ENCODE measurements around the gene PPP1R12B. TPM values are rescaled to one million over a fixed set of nuclear protein-coding genes. Genes with fewer than 3 reads are reported as not detected.
"Not testable (repeated sequence)": the region's sequence is repeated elsewhere in the genome, so short reads cannot be mapped to it uniquely, and the experiment has no call there.

Gene PPP1R12B
- total RNA-seq, 2 experiments from 2014 or later: 13.0 to 14.1 TPM

GRCh38 chr1:202471246-202471645, 122.7 kb downstream of the PPP1R12B start:
- intact Hi-C loops (cut with micrococcal nuclease): no loop called here
- Mint-ChIP-seq H3K27ac (no peak overlapping the region), H3K27me3 (no peaks in the 10 kb centered on the region), H3K4me1 (ENCODE audit: low read depth) (no peaks in the 10 kb centered on the region), H3K36me3 (ENCODE audit: low read depth) (peaks cover 1% of the 10 kb centered on the region), H3K9me3 (no peaks in the 10 kb centered on the region), H3K4me3 (no peak overlapping the region)
- TF ChIP-seq, protein P1, sequence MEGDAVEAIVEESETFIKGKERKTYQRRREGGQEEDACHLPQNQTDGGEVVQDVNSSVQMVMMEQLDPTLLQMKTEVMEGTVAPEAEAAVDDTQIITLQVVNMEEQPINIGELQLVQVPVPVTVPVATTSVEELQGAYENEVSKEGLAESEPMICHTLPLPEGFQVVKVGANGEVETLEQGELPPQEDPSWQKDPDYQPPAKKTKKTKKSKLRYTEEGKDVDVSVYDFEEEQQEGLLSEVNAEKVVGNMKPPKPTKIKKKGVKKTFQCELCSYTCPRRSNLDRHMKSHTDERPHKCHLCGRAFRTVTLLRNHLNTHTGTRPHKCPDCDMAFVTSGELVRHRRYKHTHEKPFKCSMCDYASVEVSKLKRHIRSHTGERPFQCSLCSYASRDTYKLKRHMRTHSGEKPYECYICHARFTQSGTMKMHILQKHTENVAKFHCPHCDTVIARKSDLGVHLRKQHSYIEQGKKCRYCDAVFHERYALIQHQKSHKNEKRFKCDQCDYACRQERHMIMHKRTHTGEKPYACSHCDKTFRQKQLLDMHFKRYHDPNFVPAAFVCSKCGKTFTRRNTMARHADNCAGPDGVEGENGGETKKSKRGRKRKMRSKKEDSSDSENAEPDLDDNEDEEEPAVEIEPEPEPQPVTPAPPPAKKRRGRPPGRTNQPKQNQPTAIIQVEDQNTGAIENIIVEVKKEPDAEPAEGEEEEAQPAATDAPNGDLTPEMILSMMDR (IDR thresholded peaks at IDR 0.05): no peak
- DNase-seq (no peak), ATAC-seq (no peak)
- ChIA-PET POLR2A (no interaction called here), CTCF (no interaction called here)

GRCh38 chr1:202472347-202473124, 124.0 kb downstream of the PPP1R12B start:
- CTCF ChIA-PET; H3K27ac Mint-ChIP-seq; H3K27me3 Mint-ChIP-seq; H3K4me3 Mint-ChIP-seq; DNase-seq; intact Hi-C loops (cut with micrococcal nuclease); H3K9me3 Mint-ChIP-seq; H3K4me1 Mint-ChIP-seq (ENCODE audit: low read depth); H3K36me3 Mint-ChIP-seq (ENCODE audit: low read depth); POLR2A ChIA-PET; ATAC-seq: not testable (repeated sequence)

DNA sequence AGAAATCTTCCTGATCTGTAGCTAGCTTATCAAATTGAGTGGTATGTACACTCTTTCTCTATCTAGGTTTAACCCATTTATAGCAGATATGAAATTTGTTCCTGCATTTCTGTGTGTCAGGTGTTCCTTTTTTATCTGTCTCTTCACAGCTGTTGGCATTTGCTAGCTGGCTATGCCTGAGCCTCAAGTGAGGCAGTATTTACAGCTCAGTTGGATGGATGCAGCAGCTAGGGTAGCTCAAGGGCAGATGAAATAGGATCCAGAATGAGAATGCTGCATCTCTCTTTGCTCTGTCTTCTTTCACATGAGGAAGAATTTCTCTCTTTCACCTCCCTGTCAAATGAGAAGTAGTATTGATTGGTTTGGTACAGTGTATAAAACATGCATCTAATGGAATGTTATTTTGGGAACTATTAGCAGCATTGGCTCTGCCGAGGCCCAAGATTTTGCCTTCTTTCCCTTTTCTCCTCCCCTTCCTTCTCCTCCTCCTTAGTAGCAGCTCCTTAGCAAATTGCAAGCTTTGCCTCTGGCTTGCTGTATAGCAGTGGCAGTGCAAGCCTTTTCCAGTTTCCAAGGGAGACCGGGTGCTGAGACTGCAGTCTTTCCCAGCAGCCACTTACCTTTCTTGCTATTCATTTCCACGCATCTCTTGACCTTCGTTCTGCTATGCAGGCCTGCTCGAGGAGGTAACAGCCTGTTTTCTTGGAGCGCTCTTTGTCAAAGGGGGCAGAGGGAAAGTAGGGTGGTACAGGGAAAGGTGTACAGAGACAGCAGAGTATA, 125.0 kb downstream of the PPP1R12B start:
- CTCF ChIA-PET; H3K4me3 Mint-ChIP-seq; intact Hi-C loops (cut with micrococcal nuclease); ATAC-seq; DNase-seq; H3K27me3 Mint-ChIP-seq; POLR2A ChIA-PET; H3K36me3 Mint-ChIP-seq (ENCODE audit: low read depth); H3K9me3 Mint-ChIP-seq; H3K27ac Mint-ChIP-seq; H3K4me1 Mint-ChIP-seq (ENCODE audit: low read depth): not testable (repeated sequence)

DNA sequence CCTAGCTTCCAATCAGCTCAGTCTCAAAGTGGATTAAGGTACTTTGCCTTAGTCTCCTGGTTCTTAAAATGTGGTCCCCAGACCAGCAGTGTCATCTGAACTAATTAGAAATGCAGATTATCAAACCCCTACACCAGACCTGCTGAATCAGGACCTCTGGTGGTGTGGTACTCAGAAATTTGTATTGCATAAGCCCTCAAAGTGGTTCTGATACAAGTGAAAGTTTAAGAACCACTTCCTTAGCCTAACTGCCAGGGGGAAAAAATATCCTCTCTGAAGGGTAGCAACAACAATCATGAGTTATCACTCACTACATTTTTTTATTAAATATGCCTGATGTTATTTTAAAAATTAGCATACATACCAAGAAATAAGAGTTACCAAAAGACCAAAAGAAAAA, 131.2 kb downstream of the PPP1R12B start:
- H3K36me3 Mint-ChIP-seq (ENCODE audit: low read depth); CTCF ChIA-PET; H3K9me3 Mint-ChIP-seq; POLR2A ChIA-PET; H3K27me3 Mint-ChIP-seq; H3K4me3 Mint-ChIP-seq; intact Hi-C loops (cut with micrococcal nuclease): not testable (repeated sequence)
- H3K4me1 Mint-ChIP-seq (ENCODE audit: low read depth): peaks cover 27% of the 10 kb centered on the region
- peak; percentile 68 for ATAC-seq
- H3K27ac Mint-ChIP-seq: peak overlapping the region; percentile 44
- peak; percentile 24 for DNase-seq

GRCh38 chr1:202480640-202481039, 132.1 kb downstream of the PPP1R12B start:
- CTCF ChIA-PET; H3K36me3 Mint-ChIP-seq (ENCODE audit: low read depth); H3K27ac Mint-ChIP-seq; H3K4me3 Mint-ChIP-seq; ATAC-seq; H3K9me3 Mint-ChIP-seq; intact Hi-C loops (cut with micrococcal nuclease); POLR2A ChIA-PET; DNase-seq; H3K27me3 Mint-ChIP-seq: not testable (repeated sequence)
- peaks cover 28% of the 10 kb centered on the region for H3K4me1 Mint-ChIP-seq (ENCODE audit: low read depth)

DNA sequence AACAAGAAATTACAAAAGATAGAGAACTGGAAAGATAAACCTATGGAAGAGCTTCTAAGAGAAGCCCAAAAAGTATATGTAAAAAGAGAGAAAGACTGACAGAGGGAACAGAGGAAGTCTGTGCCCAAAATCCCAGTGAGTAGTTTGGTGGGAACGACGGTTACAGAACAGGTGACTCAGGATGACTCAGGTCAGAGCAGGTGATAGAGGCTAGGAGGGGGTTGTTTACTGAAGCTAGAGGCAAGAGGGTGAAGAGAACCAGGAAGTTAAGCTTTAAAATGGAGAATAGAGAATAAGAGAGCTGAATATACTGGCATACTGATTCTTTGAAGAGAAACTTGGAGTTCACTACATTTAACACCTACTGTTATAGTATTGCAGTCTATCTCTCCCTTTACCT, 134.9 kb downstream of the PPP1R12B start:
- H3K9me3 Mint-ChIP-seq; ATAC-seq; intact Hi-C loops (cut with micrococcal nuclease); POLR2A ChIA-PET; DNase-seq; H3K4me3 Mint-ChIP-seq; CTCF ChIA-PET; H3K27me3 Mint-ChIP-seq: not testable (repeated sequence)
- Mint-ChIP-seq H3K27ac (peak overlapping the region; percentile 4), H3K4me1 (ENCODE audit: low read depth) (peaks cover 33% of the 10 kb centered on the region), H3K36me3 (ENCODE audit: low read depth) (peaks cover 14% of the 10 kb centered on the region)

DNA sequence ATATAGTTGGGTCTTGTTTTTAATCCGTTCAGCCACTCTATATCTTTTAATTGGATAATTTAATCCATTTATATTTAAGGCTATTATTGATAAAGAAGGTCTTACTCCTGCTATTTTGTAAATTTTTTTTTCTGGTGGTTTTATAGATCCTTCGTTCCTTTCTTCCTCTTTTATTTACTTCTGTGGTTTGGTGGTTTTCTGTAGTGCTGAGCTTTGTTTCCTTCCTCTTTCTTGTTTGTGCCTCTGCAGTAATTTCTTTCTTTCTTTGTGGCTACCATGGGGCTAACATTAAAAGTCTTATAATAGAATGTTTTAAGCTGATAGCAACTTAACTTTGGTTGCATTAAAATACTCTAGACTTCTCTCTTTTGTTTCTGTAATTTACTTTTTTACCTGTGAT, 135.5 kb downstream of the PPP1R12B start:
- H3K4me3 Mint-ChIP-seq; intact Hi-C loops (cut with micrococcal nuclease); POLR2A ChIA-PET; ATAC-seq; H3K27ac Mint-ChIP-seq; H3K27me3 Mint-ChIP-seq; H3K9me3 Mint-ChIP-seq; CTCF ChIA-PET; DNase-seq: not testable (repeated sequence)
- H3K4me1 Mint-ChIP-seq (ENCODE audit: low read depth): peaks cover 38% of the 10 kb centered on the region
- peaks cover 21% of the 10 kb centered on the region for H3K36me3 Mint-ChIP-seq (ENCODE audit: low read depth)

- intact Hi-C loops (cut with micrococcal nuclease); H3K27me3 Mint-ChIP-seq; H3K27ac Mint-ChIP-seq: not testable (repeated sequence)
Observed at GRCh38 chr1:202484820-202485219, 136.3 kb downstream of the PPP1R12B start.

DNA sequence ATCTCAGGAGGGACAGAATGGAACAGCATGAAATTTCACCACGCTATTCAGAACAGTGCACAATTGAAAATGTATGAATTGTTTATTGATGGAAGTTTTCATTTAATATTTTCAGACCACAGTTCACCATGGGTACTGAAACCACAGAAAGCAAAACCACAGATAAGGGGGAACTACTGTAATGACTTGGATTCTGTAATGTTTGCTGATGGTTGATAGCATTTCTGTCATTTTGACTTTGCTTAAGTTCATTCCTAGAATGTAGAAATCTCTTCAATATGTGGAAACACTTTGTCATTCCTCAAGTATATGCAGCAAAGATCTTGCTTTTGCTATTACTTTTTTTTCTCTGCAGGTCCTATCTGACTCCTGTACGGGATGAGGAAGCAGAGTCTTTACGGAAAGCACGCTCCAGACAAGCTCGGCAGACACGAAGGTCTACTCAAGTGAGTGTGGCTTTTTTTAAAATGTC, 139.7 kb downstream of the PPP1R12B start:
- Mint-ChIP-seq H3K36me3 (ENCODE audit: low read depth) (peaks cover 32% of the 10 kb centered on the region), H3K27ac (peak overlapping the region; percentile 45), H3K4me1 (ENCODE audit: low read depth) (peaks cover 25% of the 10 kb centered on the region)
- intact Hi-C loops (cut with micrococcal nuclease); DNase-seq; H3K27me3 Mint-ChIP-seq; CTCF ChIA-PET; H3K9me3 Mint-ChIP-seq; H3K4me3 Mint-ChIP-seq; POLR2A ChIA-PET: not testable (repeated sequence)
- ATAC-seq: peak; percentile 71

More at GRCh38 chr1:202484820-202485219, 136.3 kb downstream of the PPP1R12B start:
- peaks cover 31% of the 10 kb centered on the region for H3K4me1 Mint-ChIP-seq (ENCODE audit: low read depth)
- H3K9me3 Mint-ChIP-seq, H3K4me3 Mint-ChIP-seq, DNase-seq, POLR2A ChIA-PET, ATAC-seq: not testable (repeated sequence)
- CTCF ChIA-PET: interaction anchor here (1.3 kb wide), 1 partner anchor 234 kb away, joined by 3 read pairs; no protein-coding TSS in a partner anchor
- H3K36me3 Mint-ChIP-seq (ENCODE audit: low read depth): peaks cover 24% of the 10 kb centered on the region

- POLR2A ChIA-PET; H3K27me3 Mint-ChIP-seq; ATAC-seq; H3K9me3 Mint-ChIP-seq; H3K27ac Mint-ChIP-seq; H3K4me3 Mint-ChIP-seq; DNase-seq; intact Hi-C loops (cut with micrococcal nuclease); CTCF ChIA-PET: not testable (repeated sequence)
- peaks cover 16% of the 10 kb centered on the region for H3K4me1 Mint-ChIP-seq (ENCODE audit: low read depth)
- peaks cover 30% of the 10 kb centered on the region for H3K36me3 Mint-ChIP-seq (ENCODE audit: low read depth)
Observed at GRCh38 chr1:202489101-202489500, 140.6 kb downstream of the PPP1R12B start.

DNA sequence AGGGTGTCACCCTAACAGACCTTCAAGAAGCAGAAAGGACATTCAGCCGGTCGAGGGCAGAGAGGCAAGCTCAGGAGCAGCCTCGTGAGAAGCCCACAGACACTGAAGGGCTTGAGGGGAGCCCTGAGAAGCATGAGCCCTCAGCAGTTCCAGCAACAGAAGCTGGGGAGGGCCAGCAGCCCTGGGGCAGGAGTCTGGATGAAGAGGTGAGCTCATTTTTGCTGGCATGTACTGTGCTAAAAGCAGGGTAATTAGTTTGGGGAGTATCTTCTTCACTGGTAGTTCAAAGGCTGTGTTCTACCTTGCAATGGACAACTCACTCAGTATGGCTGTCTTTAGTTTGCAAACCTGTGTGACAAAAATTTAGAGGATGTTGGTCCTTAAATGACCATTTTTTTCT, 144.6 kb downstream of the PPP1R12B start:
- H3K9me3 Mint-ChIP-seq; H3K4me3 Mint-ChIP-seq; H3K27ac Mint-ChIP-seq; ATAC-seq; H3K4me1 Mint-ChIP-seq (ENCODE audit: low read depth); CTCF ChIA-PET; DNase-seq; H3K27me3 Mint-ChIP-seq; POLR2A ChIA-PET: not testable (repeated sequence)
- H3K36me3 Mint-ChIP-seq (ENCODE audit: low read depth): peaks cover 29% of the 10 kb centered on the region
- intact Hi-C loops (cut with micrococcal nuclease): loop anchor here (10.0 kb wide), 1 partner anchor 82 kb away; no protein-coding TSS in a partner anchor

Measured in activated CD8-positive, alpha-beta T cell treated with anti-CD3 and anti-CD28 coated beads for 36 hours (primary cell).